OCI-LY7 (cell line): ENCODE results near the gene TAGLN2. TPM values are rescaled to one million over a fixed set of nuclear protein-coding genes. Genes with fewer than 3 reads are reported as not detected.

ENCODE experiments used
- BruUV-seq: library from RNA; stranded (reverse); fragments of 400-500 nt; replicated peaks from 2 replicates; lab custom pipeline; 2021; lab: Mats Ljungman, UMichigan
- CTCF ChIA-PET: fragments of 300-600 bp; sonication (Branson Sonifier 250); formaldehyde crosslinking; loops from one replicate; lab custom pipeline; 2022; ENCODE audit warnings: antibody characterized with exemption; ENCODE audit not compliant: unreplicated experiment; lab: Charles Lee
- POLR2A ChIA-PET: fragments of 300-600 bp; sonication (Branson Sonifier 250); formaldehyde crosslinking; loops from one replicate; lab custom pipeline; 2022; ENCODE audit warnings: antibody characterized with exemption; lab: Charles Lee
- DNase-seq: peaks from one replicate; pipeline ENCODE4 v3.0.0-alpha.2; 2015; ENCODE audit warnings: low spot score
- H2AFZ ChIP-seq: fragments of 200-600 bp; sonication (generic), shearing (Covaris generic); 2 replicates; pipeline ENCODE4 v1.6.1; 2014; ENCODE audit warnings: mild to moderate bottlenecking, antibody characterized with exemption, low read length, moderate library complexity
- H3K27ac ChIP-seq: fragments of 200-600 bp; sonication (generic); 2 replicates; pipeline ENCODE4 v1.5.1; 2014; ENCODE audit warnings: mixed run types, low read depth, mild to moderate bottlenecking, moderate library complexity, low read length, inconsistent platforms; ENCODE audit not compliant: poor library complexity, severe bottlenecking
- H3K36me3 ChIP-seq: fragments of 200-600 bp; sonication (generic); 2 replicates; pipeline ENCODE4 v1.6.1; 2014; ENCODE audit warnings: mild to moderate bottlenecking, antibody characterized with exemption, low read length, moderate library complexity, mixed read lengths; ENCODE audit not compliant: insufficient read depth
- H3K4me1 ChIP-seq: fragments of 200-600 bp; sonication (generic); 2 replicates; pipeline ENCODE4 v1.5.1; 2014; ENCODE audit warnings: mild to moderate bottlenecking, low read length; ENCODE audit not compliant: insufficient read depth, poor library complexity, severe bottlenecking
- H3K4me2 ChIP-seq: fragments of 200-600 bp; sonication (generic); 2 replicates; pipeline ENCODE4 v1.6.1; 2014; ENCODE audit warnings: mild to moderate bottlenecking, low read length
- H3K4me3 ChIP-seq: fragments of 200-600 bp; sonication (generic); 2 replicates; pipeline ENCODE4 v1.5.1; 2014; ENCODE audit warnings: mild to moderate bottlenecking, low read depth, low read length; ENCODE audit not compliant: poor library complexity, severe bottlenecking
- H3K79me2 ChIP-seq: fragments of 200-600 bp; sonication (generic); 2 replicates; pipeline ENCODE4 v1.6.1; 2016; ENCODE audit warnings: low read depth, mild to moderate bottlenecking, low read length, moderate library complexity, mixed read lengths; ENCODE audit not compliant: insufficient read depth
- H3K9me2 ChIP-seq: fragments of 200-600 bp; sonication (generic); 2 replicates; pipeline ENCODE4 v1.6.1; 2016; ENCODE audit warnings: mild to moderate bottlenecking, low read length, mixed read lengths; ENCODE audit not compliant: insufficient read depth
- H3K9me3 ChIP-seq: fragments of 200-600 bp; sonication (generic); 2 replicates; pipeline ENCODE4 v1.6.1; 2014; ENCODE audit warnings: mild to moderate bottlenecking, mixed run types, low read length, mixed read lengths
- H4K20me1 ChIP-seq: fragments of 200-600 bp; sonication (generic); 2 replicates; pipeline ENCODE4 v1.6.1; 2014; ENCODE audit warnings: mild to moderate bottlenecking, antibody characterized with exemption, low read length, moderate library complexity, mixed read lengths; ENCODE audit not compliant: insufficient read depth
- CTCF ChIP-seq: fragments of 200-600 bp; sonication (generic); conservative IDR thresholded peaks from 2 replicates; pipeline ENCODE4 v1.5.1; 2014; ENCODE audit warnings: mild to moderate bottlenecking, antibody characterized with exemption, low read length, moderate library complexity, mixed read lengths
- EZH2phosphoT487 ChIP-seq: fragments of 200-600 bp; sonication (generic); IDR thresholded peaks from 2 replicates; pipeline ENCODE4 v1.6.1; 2018; ENCODE audit warnings: low read depth, borderline replicate concordance, mild to moderate bottlenecking, mixed run types, antibody characterized with exemption, low read length, moderate library complexity, mixed read lengths
- intact Hi-C: fragments of 100-400 bp; cut with micrococcal nuclease; formaldehyde crosslinking; loops from one replicate; pipeline ENCODE4 v1.10.0; 2022; ENCODE audit not compliant: unreplicated experiment
- total RNA-seq, 2 experiments: library from RNA; depleted of rRNA in 1 of 2; stranded (reverse); fragments of >200 nt in 1 of 2; shearing (Covaris generic) in 1 of 2; gene quantifications; 2 replicates each; pipeline ENCODE4 v1.2.3, GENCODE V29; 2014 to 2022

Gene TAGLN2
- total RNA-seq, 2 experiments from 2014 or later: 193 to 215 TPM

DNA sequence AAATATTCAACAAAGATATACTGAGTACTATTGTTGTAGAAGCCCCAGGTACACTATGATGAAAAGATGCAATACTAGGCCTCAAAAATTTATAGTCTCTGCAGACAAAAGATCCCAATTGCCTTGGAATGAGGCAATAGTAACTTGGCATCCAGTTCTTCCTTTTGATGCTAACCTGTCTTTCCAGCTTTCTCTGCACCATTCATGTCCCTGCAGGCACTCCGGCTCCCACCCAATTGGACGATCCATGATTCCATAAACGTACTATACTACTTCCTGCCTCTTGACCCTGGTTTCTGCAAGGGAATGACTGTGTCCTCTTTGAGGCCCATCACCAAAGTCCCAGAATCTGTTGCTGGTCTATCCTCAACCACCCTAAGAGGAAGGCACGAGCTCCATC, 8.0 kb upstream of the TAGLN2 start:
- Histone ChIP-seq H3K9me2 (no peaks in the 10 kb centered on the region), H3K4me2 (no peak overlapping the region), H3K79me2 (no peaks in the 10 kb centered on the region), H3K27ac (no peak overlapping the region), H3K4me1 (peaks cover 8% of the 10 kb centered on the region), H2AFZ (no peak overlapping the region), H3K36me3 (no peaks in the 10 kb centered on the region), H3K9me3 (no peaks in the 10 kb centered on the region), H4K20me1 (no peaks in the 10 kb centered on the region), H3K4me3 (no peak overlapping the region)
- ChIA-PET CTCF (no interaction called here), POLR2A (interaction anchor here (1.5 kb wide), 1 partner anchor 9 kb away, joined by 6 read pairs; no protein-coding TSS in a partner anchor)
- BruUV-seq: no TSS peak
- no peak for TF ChIP-seq EZH2phosphoT487
- TF ChIP-seq CTCF: no peak
- intact Hi-C loops: no loop called here
- no peak for DNase-seq

DNA sequence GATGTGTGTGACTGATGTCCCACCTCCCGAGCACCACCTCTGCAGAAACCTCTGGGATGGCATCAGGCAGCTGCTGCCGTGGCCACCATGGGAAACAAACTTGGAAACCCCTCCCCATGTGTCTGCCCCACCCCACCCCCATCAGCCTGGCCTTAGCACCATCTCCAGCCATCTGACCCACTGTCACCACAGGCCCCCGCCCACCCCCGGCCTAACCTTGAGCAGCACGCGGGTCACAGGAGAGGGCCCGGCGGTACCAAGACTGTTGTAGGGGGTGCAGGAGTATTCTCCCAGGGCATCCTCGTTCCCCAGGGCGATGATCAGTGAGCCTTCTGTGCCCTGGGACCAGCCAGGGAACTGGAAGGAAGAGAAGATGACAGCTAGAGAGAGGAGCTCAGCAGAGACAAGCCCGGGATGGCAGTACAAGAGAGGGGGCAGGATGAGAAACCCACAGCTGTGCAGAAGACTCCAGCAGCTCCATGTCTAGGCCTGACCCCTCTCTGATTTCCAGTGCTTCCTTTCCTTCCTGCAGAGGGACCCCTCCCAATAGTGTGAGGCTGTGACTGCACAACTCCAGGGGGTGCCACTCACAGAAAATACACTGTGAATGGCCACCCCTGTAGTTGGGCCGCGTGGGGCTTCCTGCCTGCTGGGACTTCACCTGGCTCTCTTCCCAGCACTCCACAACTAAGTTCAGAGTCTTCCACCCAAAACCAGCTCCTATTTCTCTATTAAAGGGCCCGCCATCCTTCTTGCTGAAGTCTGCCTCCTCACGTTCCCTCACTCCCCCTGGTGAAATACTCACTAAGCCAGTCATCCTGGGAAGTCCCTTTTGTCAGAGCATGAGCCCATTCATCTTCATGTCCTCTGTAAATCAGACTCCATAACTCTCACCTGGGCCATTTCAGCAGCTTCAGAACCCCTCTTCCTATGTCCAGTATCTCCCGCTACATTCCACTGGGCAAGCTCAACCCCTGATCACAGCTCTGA, 7.3 kb upstream of the TAGLN2 start:
- Histone ChIP-seq H3K36me3 (no peaks in the 10 kb centered on the region), H3K79me2 (no peaks in the 10 kb centered on the region), H3K4me2 (no peak overlapping the region), H3K9me3 (no peaks in the 10 kb centered on the region), H3K4me3 (no peak overlapping the region), H3K27ac (no peak overlapping the region), H3K4me1 (peaks cover 7% of the 10 kb centered on the region), H2AFZ (no peak overlapping the region), H4K20me1 (no peaks in the 10 kb centered on the region), H3K9me2 (no peaks in the 10 kb centered on the region)
- intact Hi-C loops: no loop called here
- TF ChIP-seq EZH2phosphoT487: no peak
- no peak for TF ChIP-seq CTCF
- POLR2A ChIA-PET: interaction anchor here (1.5 kb wide), 1 partner anchor 8 kb away, joined by 6 read pairs; no protein-coding TSS in a partner anchor
- CTCF ChIA-PET: interaction anchor here (0.5 kb wide), 1 partner anchor 72 kb away, joined by 3 read pairs; no protein-coding TSS in a partner anchor
- BruUV-seq: no TSS peak
- no peak for DNase-seq

- Histone ChIP-seq H3K9me2 (no peaks in the 10 kb centered on the region), H3K4me2 (no peak overlapping the region), H3K4me3 (no peak overlapping the region), H4K20me1 (no peaks in the 10 kb centered on the region), H3K4me1 (no peaks in the 10 kb centered on the region), H3K79me2 (no peaks in the 10 kb centered on the region), H3K27ac (no peak overlapping the region), H2AFZ (no peak overlapping the region), H3K36me3 (no peaks in the 10 kb centered on the region), H3K9me3 (no peaks in the 10 kb centered on the region)
- no TSS peak for BruUV-seq
- ChIA-PET CTCF (no interaction called here), POLR2A (no interaction called here)
- TF ChIP-seq EZH2phosphoT487: no peak
- TF ChIP-seq CTCF: no peak
- DNase-seq: no peak
- intact Hi-C loops: no loop called here
Observed at GRCh38 chr1:159931795-159932173, 6.5 kb upstream of the TAGLN2 start.
